OCI-LY3 (cell line): ENCODE data around the gene PRMT3.

Experiments used
- H2AFZ ChIP-seq: fragments of 200-600, 300-600 bp; shearing (Covaris generic); 2 replicates; pipeline ENCODE4 v1.6.0; 2014; ENCODE audit warnings: antibody characterized with exemption, low read depth, low read length
- H3K27ac ChIP-seq: fragments of 200-600, 300-600 bp; sonication (generic); 2 replicates; pipeline ENCODE4 v1.5.1; 2014; ENCODE audit warnings: mild to moderate bottlenecking, low read length, moderate library complexity, mixed read lengths
- H3K27me3 ChIP-seq: fragments of 200-600, 300-600 bp; sonication (generic); 2 replicates; pipeline ENCODE4 v1.6.1; 2014; ENCODE audit warnings: low read depth, low read length, mixed read lengths
- H3K36me3 ChIP-seq: fragments of 200-600, 300-600 bp; sonication (generic); replicated peaks from 2 replicates; pipeline ENCODE3; 2014; ENCODE audit warnings: low read depth, low read length, mixed read lengths
- H3K4me1 ChIP-seq: fragments of 300-600, 200-600 bp; sonication (generic); 2 replicates; pipeline ENCODE4 v1.6.1; 2014; ENCODE audit warnings: low read length, mixed read lengths
- H3K4me2 ChIP-seq: fragments of 200-600, 300-600 bp; sonication (generic); 2 replicates; pipeline ENCODE4 v1.6.1; 2014; ENCODE audit warnings: low read length, mixed read lengths
- H3K4me3 ChIP-seq: fragments of 300-600, 200-600 bp; sonication (generic); 2 replicates; pipeline ENCODE4 v1.5.1; 2014; ENCODE audit warnings: antibody characterized with exemption, mild to moderate bottlenecking, low read length, moderate library complexity
- H3K79me2 ChIP-seq: fragments of 300-600, 200-600 bp; shearing (Covaris generic); 2 replicates; pipeline ENCODE4 v1.6.1; 2014; ENCODE audit warnings: mild to moderate bottlenecking, low read length, mixed read lengths
- H3K9ac ChIP-seq: fragments of 300-600, 200-600 bp; shearing (Covaris generic); 2 replicates; pipeline ENCODE4 v1.6.0; 2014; ENCODE audit warnings: mild to moderate bottlenecking, low read length, moderate library complexity
- H3K9me3 ChIP-seq: fragments of 200-600, 300-600 bp; shearing (Covaris generic); 2 replicates; pipeline ENCODE4 v1.6.1; 2014; ENCODE audit warnings: low read length, mixed read lengths; ENCODE audit not compliant: insufficient read depth
- H4K20me1 ChIP-seq: fragments of 200-600, 300-600 bp; sonication (generic); 2 replicates; pipeline ENCODE4 v1.6.1; 2016; ENCODE audit warnings: low read length, mixed read lengths; ENCODE audit not compliant: insufficient read depth
- EZH2phosphoT487 ChIP-seq: fragments of 200-600 bp; shearing (Covaris generic); IDR thresholded peaks from 2 replicates; pipeline ENCODE4 v1.6.1; 2018; ENCODE audit warnings: antibody characterized with exemption, mixed run types, low read depth
- TF ChIP-seq, protein P1 (sequence below): fragments of 200-600, 300-600 bp; sonication (generic); IDR thresholded peaks from 2 replicates; pipeline ENCODE4 v1.5.1; 2014; ENCODE audit warnings: antibody characterized with exemption, low read length, low read depth

Gene PRMT3

DNA sequence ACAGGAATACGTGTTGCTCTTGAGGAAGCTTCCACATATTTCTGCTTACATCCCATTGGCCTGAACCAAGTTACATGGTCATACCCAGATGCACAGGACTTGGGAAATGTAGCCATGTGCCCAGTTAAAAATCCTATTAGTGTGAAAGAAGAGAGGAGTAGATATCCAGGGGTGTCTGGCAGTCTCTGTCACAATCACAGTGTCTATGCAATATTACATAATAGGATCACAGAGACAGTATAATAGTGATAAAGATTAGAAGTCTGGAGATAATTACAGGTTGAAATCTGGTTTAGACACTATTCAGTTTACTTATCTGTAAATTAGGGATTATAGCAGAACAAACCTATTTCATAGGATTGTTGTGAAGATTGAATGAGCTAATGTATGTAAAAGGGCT, 149.3 kb downstream of the PRMT3 start:
- no peaks in the 10 kb centered on the region for H4K20me1 ChIP-seq
- H3K4me3 ChIP-seq: no peak overlapping the region
- H2AFZ ChIP-seq: no peak overlapping the region
- H3K4me2 ChIP-seq: no peak overlapping the region
- no peak overlapping the region for H3K9ac ChIP-seq
- no peaks in the 10 kb centered on the region for H3K9me3 ChIP-seq
- TF ChIP-seq, protein P1, sequence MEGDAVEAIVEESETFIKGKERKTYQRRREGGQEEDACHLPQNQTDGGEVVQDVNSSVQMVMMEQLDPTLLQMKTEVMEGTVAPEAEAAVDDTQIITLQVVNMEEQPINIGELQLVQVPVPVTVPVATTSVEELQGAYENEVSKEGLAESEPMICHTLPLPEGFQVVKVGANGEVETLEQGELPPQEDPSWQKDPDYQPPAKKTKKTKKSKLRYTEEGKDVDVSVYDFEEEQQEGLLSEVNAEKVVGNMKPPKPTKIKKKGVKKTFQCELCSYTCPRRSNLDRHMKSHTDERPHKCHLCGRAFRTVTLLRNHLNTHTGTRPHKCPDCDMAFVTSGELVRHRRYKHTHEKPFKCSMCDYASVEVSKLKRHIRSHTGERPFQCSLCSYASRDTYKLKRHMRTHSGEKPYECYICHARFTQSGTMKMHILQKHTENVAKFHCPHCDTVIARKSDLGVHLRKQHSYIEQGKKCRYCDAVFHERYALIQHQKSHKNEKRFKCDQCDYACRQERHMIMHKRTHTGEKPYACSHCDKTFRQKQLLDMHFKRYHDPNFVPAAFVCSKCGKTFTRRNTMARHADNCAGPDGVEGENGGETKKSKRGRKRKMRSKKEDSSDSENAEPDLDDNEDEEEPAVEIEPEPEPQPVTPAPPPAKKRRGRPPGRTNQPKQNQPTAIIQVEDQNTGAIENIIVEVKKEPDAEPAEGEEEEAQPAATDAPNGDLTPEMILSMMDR: no peak
- no peak for TF ChIP-seq EZH2phosphoT487
- no peaks in the 10 kb centered on the region for H3K79me2 ChIP-seq
- H3K27me3 ChIP-seq: 0 out of 2 replicates have a peak, but pooled peaks cover 5% of the 10 kb centered on the region
- H3K27ac ChIP-seq: no peak overlapping the region
- no peaks in the 10 kb centered on the region for H3K4me1 ChIP-seq
- H3K36me3 ChIP-seq: no peaks in the 10 kb centered on the region

DNA sequence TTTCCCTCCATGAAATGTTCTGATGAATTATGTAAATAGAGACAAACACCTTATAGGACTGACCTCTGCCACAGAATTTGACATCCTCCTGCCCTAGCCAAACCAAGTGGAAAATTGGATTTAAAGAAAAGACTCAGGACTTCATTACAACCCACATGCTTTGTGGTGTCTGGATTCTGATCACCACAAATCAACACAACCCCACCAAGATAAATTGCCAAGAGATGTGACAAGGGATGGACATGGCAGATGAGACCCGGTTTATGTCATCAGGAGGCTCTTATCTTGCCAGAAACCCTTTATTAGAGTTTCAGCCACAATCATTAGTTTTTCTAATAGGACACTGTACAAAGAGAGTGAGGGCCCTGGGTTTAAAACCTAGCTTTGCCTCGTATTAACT, 154.0 kb downstream of the PRMT3 start:
- Histone ChIP-seq H3K9ac (no peak overlapping the region), H3K27me3 (no peaks in the 10 kb centered on the region), H3K9me3 (no peaks in the 10 kb centered on the region), H3K4me1 (no peaks in the 10 kb centered on the region), H3K4me2 (no peak overlapping the region), H3K79me2 (no peaks in the 10 kb centered on the region), H3K4me3 (no peak overlapping the region), H3K27ac (no peak overlapping the region), H3K36me3 (no peaks in the 10 kb centered on the region), H2AFZ (no peak overlapping the region), H4K20me1 (no peaks in the 10 kb centered on the region)
- no peak for TF ChIP-seq EZH2phosphoT487
- TF ChIP-seq, protein P1: no peak

DNA sequence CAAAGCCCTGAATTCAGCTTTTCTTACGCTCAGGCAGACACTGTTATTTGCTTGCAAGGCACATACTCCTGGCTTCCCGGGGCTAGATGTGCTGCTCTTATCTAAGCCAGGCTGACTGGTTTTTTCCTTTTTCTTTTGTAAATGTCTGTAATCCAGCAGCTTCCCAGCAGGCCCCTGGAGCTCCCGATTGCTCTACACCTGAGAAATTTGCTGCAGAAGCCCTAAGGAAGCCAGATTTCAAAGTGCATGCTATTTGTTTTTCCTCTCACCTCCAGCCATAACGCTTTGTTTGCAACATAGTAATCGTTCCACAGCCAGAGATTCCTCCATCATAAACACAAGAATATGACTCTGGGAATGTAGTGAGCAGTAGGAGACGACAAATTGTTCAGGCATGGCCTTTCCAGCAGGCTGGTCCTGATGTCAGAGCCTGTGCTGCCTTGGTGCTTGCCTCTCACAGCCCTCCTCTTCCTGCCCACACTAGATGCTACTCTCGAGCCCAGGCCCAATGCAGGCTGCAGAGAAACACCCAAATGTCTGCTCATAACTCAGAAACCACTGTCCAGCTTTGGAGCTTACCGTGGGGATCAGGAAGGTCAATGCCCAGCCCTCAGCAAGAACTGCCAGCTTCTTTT, 157.2 kb downstream of the PRMT3 start:
- Histone ChIP-seq H3K4me2 (no peak overlapping the region), H3K27me3 (no peaks in the 10 kb centered on the region), H3K4me3 (no peak overlapping the region), H3K36me3 (no peaks in the 10 kb centered on the region), H3K79me2 (no peaks in the 10 kb centered on the region), H3K9ac (no peak overlapping the region), H3K27ac (no peak overlapping the region), H3K9me3 (no peaks in the 10 kb centered on the region), H3K4me1 (no peaks in the 10 kb centered on the region), H4K20me1 (no peaks in the 10 kb centered on the region), H2AFZ (no peak overlapping the region)
- TF ChIP-seq, protein P1: no peak
- TF ChIP-seq EZH2phosphoT487: no peak

DNA sequence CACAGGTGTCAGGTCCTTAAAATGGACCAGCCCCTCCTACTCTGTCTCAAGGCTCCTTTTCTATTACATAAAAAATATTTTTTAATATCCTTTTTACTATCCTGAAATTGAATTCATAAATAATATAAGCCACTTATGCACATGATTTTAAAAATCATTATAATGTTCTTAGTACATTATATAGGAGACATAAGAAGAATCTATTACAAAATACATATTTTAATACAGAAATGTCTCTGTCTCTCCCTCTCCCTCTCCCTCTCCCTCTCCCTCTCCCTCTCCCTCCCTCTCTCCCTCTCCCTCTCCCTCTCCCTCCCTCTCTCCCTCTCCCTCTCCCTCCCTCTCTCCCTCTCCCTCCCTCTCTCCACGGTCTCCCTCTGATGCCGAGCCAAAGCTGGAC, 159.9 kb downstream of the PRMT3 start:
- Histone ChIP-seq H3K9ac (no peak overlapping the region), H3K4me3 (no peak overlapping the region), H2AFZ (no peak overlapping the region), H3K9me3 (no peaks in the 10 kb centered on the region), H3K4me1 (no peaks in the 10 kb centered on the region), H3K36me3 (no peaks in the 10 kb centered on the region), H3K79me2 (no peaks in the 10 kb centered on the region), H3K4me2 (no peak overlapping the region), H4K20me1 (no peaks in the 10 kb centered on the region), H3K27ac (no peak overlapping the region), H3K27me3 (no peaks in the 10 kb centered on the region)
- TF ChIP-seq, protein P1: no peak
- TF ChIP-seq EZH2phosphoT487: no peak
